Stimulated activated CD4-positive, alpha-beta T cell treated with anti-CD3 and anti-CD28 coated beads, Interleukin-2, amount 100 ng/mL, for 48 hours (primary cell): Measurements from ENCODE around the gene FOXO4.

ENCODE experiments used
- DNase-seq, 2 donors: peaks; one replicate each; pipeline ENCODE4 v3.0.0-alpha.2; 2020

The FOXO4 gene

GRCh38 chrX:71144651-71145050 lies 49.0 kb downstream of the FOXO4 start, which contains the start of gene NLGN3:
NLGN3 (plus strand) TSS chrX:71144841; CDS start chrX:71147750, 2,909 bp downstream.
- no peak for DNase-seq

DNA sequence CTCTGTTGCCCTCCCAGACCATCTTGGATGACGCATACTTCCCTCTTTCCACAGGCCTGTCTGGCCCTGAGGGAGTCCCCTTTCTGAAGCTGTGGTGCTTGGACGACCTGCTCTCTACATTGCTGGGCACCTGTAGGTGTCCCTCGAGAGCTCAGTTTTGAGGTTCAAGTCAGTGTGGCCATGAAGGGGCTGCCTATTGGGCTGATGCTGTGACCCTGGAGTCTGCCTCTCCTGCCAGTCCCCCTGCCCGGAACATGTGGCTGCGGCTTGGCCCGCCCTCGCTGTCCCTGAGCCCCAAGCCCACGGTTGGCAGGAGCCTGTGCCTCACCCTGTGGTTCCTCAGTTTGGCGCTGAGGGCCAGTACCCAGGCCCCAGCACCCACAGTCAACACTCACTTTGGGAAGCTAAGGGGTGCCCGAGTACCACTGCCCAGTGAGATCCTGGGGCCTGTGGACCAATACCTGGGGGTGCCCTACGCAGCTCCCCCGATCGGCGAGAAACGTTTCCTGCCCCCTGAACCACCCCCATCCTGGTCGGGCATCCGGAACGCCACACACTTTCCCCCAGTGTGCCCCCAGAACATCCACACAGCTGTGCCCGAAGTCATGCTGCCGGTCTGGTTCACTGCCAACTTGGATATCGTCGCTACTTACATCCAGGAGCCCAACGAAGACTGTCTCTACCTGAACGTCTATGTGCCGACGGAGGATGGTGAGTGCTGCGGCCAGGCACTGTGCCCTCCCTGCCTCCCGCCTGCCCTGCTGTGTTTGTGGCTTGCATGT lies 52.0 kb downstream of the FOXO4 start:
- DNase-seq = no peak

DNA sequence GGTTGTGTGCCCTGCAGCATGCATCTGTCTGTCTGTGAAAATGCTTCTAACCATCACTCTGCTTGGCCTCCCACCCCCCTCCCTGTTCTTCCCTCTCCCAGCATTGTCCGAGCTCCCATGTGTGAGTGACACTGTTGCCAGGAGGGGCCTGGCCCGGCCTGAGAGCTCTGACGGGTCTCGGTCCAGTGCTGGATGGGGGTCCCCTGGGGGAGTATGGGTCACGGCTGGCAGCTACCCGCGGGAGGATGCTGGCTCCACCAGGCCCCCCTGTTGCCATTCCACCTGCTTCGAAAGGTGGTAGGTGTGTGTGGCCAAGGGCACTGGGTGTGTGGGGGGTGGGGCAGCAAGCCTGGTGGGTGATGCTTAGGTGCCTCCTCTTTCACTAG lies 52.6 kb downstream of the FOXO4 start:
- DNase-seq = no peak

GRCh38 chrX:71151366-71151765 lies 55.7 kb downstream of the FOXO4 start:
- DNase-seq = no peak
